Fibroblast of lung (primary cell): ENCODE data around the gene TMEM191C.

Experiments
- CTCF ChIP-seq, 2 donors: IDR thresholded peaks in 1 of 2; conservative IDR thresholded peaks in 1 of 2; 1 replicate in 1 of 2; 2 replicates in 1 of 2; pipeline ENCODE4 v1.5.1; 2011 to 2012; ENCODE audit warnings: low read length in 2 of 2, control low read depth in 1 of 2, inconsistent platforms in 1 of 2, low read depth in 1 of 2, mild to moderate bottlenecking in 1 of 2
- EZH2 ChIP-seq: IDR thresholded peaks from 2 replicates; pipeline ENCODE4 v1.5.1; 2012; ENCODE audit warnings: low read length, control low read depth, mild to moderate bottlenecking; ENCODE audit errors: missing control alignments

GRCh38 chr22:21455334-21456089 is 11.7 kb upstream of the TMEM191C start:
- TF ChIP-seq CTCF (conservative IDR thresholded peaks at IDR 0.05 in 1 of 2, IDR thresholded peaks at IDR 0.05 in 1 of 2; ENCODE audit: low read depth in 1 of 2, low read length in 2 of 2) (no peak), EZH2 (no peak)
